ENCODE results near the gene TAF10.

Gene TAF10

GRCh38 chr11:6607190-6607795 lies 4.7 kb downstream of the TAF10 start:
- DNase-seq (ENCODE audit: low read depth), result no peak

DNA sequence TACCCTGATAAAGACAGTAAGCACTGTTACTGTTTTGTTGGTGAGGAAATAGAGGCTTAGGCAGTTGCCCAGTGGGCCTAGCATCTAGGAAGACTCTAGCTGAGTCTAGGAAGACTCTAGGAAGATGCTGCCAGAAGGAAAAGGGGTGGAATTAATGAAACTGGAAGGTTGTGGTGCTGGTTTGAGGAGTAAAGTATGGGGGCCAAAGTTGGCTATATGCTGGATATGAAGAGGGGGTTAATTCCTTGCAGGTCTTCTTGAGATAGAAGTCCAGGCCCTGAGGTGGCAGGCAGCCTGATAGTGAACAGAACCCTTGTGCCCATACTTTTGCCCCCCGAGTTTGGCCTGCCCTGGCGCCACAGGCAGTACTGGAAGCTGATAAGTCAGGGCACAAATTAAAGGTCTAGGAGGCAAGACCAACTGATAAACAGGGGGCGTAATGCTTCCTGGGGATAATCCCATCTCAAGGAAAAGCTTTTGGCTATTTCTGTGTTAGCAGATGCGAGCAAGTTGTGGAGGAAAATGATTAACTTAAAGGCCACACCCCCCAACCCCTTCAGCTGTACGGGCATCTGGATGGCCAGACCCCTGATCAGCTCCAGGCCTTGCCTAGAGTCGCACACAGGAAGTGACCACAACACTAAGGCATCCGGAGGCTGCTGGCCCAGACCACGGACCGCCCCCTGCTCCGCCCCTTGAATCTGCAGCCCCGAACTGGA lies 5.4 kb downstream of the TAF10 start:
- no peak for DNase-seq (ENCODE audit: low read depth)

DNA sequence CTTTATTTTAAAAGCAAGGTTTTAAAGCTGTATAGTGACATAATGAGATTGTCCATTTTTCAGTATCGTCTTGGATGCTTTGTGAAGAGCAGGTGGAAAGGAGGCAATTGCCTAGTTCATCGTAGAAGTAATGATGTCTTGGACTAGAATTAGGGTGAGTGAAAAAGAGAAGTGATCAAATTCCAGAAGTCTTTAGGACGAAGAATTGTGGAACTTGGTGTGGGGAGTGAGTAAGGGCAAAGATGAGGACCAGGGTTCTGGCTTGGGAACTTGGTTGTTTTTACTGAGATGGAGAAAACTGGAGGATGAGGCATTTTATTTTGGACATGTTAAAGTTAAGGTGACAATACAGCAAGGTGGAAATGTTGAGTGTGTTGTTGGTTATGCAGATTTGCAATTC lies 7.2 kb downstream of the TAF10 start:
- no peak for DNase-seq (ENCODE audit: low read depth)

- DNase-seq (ENCODE audit: low read depth), result no peak
Measured at GRCh38 chr11:6604081-6604626, 7.9 kb downstream of the TAF10 start.

- peak; percentile 75 for DNase-seq (ENCODE audit: low read depth)
Measured at GRCh38 chr11:6603287-6604080, 8.5 kb downstream of the TAF10 start, which contains the start of the genes ILK and RRP8. ILK (plus strand) TSS chr11:6603774; CDS start chr11:6604272, 498 bp downstream. RRP8 (minus strand) TSS chr11:6603616; CDS start chr11:6603502, 114 bp downstream.

GRCh38 chr11:6602096-6602940 lies 9.7 kb downstream of the TAF10 start:
- DNase-seq (ENCODE audit: low read depth), result no peak

- no peak for DNase-seq (ENCODE audit: low read depth)
Measured at GRCh38 chr11:6601041-6601461, 11.0 kb downstream of the TAF10 start.

DNA sequence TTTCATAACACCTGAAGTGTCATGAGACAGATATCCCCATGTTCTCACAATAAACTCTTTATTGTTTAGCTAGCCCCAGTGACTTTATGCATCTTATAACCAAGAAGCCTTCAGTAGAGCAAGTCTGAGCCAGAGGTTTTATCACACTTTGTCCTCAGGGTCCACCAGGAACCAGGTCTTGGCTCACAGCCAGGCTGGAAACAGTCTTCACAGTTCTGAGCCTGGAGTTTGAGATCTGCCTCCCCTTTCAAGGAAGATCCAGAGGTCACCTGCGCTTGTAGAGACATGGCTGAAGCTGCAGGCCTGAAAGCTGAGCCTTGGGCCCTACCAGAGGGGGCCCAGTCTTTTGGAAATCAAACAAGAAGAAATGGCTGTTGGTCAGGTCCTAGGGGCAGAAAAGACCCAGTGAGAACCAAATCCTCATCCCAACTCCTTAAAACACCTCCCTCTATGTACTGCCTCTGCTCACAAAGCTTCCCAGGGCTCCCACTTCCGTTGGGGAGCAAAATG lies 12.1 kb downstream of the TAF10 start:
- no peak for DNase-seq (ENCODE audit: low read depth)

DNA sequence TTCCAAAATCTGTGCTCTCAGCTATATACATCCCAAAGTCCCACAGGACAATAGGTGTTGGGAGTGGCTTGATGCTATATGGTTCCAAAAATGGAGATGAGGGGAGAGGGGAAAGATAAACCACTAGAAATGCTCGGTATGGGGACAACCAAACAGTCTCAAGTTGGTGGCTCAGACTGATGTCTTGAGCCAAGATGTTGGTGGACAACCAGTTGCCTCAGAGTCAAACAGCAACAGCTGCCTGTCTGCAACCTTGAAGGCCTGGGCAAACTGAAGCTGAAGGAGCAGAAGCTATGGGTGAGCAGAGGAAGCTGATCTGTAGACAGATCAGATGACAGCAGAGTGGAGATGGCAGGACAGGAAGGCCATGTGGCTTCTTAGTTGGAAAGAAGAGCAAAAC lies 12.6 kb downstream of the TAF10 start:
- DNase-seq (ENCODE audit: low read depth), result no peak

GRCh38 chr11:6598555-6598954 lies 13.5 kb downstream of the TAF10 start:
- no peak for DNase-seq (ENCODE audit: low read depth)

DNA sequence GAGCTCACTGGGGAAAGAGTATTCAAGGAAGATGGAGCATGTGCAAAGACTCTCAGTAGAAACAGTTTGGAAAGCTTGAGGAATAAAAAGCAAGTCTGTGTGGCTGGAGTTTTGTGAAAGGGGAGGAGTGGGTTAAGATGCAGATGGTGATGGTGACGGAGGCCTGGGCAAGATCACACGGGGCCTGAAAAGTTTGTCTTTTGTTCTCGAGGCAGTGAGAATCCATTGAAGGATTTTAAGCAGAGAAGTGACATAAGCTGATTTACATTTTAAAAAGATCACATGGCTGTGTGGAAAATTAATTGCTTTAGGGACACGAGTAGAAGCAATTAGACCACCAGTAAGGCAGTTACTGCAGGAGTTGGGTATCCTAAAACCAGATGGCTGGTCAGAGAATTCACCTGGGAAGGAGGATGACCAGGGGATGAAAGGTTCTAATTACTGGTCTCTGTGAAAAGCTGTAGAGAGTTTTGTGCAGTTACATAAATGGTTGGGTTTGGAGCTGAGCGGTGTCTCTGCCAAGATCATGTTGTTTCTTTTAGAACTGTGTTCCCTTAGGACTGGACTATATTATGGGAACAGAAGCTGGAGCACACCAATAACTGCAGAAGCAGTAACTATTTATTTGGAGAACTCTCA lies 15.7 kb downstream of the TAF10 start:
- no peak for DNase-seq (ENCODE audit: low read depth)

DNA sequence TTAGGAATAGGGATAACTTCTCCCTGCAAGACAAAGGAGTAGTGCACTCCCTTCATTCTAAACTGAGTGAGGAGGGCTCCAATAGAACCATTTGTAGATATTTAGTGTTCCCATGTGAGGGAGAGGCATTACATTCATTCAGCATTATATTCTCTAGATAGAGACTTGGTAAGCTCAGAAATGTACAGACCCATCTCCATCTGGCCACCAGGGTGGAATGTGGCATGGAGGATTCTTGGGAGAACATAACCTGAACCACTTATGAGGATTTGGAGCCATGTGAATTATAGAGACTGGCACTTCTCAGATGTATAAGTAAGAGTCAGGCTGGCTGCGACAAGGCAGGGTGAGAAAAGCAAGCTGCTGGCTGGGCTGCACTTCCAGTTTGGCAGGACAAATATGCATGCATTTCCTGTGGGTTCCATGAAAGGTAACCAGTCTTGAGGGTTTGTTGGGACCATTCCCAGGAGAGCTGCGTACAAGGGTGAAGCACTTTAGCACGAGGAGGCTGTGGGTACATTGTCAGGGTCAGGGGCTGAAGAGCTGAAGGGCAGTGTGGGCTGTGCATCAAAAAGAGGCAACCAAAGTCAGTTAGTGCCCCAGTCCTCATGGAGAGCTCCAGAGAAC lies 17.8 kb downstream of the TAF10 start:
- no peak for DNase-seq (ENCODE audit: low read depth)

- no peak for DNase-seq (ENCODE audit: low read depth)
Measured at GRCh38 chr11:6588018-6588417, 24.0 kb downstream of the TAF10 start.

DNA sequence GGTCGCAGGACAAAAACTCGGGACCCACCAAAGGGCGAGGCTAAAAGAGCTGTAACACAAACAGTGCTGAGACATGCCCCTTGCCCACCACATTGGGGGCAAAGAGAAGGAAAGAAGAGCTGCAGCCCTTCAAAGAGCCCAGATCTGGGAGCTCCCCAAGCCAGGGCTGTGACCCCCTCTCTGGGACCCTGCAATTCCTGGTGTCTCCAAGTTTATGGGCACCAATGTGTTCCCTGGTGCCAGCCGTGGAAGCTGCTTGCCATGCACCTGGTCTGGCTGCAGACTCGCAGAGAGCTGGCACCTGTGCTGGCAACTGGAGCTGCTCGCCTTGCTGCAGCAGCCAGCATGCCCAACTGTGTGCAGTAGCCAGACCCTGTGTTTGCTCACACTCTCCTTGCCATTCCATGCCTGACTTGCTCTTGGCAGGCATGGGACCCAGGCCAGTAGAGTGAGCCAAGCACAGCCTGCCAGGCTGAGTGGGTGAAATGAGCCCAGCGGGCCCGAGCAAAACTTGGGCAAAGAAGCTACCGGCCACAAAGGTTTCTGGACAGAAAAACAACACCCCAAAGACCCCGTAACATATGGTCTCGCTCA lies 24.6 kb downstream of the TAF10 start:
- DNase-seq (ENCODE audit: low read depth), result no peak

GRCh38 chr11:6586434-6587359 lies 25.3 kb downstream of the TAF10 start:
- DNase-seq (ENCODE audit: low read depth), result no peak

DNA sequence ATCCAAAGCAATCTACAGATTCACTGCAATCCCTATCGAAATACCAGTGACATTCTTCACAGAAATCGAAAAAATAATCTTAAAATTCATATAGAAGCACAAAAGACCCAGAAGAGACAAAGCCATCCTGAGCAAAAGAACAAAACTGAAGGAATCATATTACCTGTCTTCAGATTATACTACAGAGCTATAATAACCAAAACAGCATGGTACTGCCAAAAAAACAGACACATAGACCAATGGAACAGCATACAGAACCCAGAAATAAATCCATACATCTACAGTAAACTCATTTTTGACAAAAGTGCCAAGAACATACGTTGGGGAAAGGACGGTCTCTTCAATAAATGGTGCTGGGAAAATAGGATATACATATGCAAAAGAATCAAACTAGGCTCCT lies 27.5 kb downstream of the TAF10 start:
- DNase-seq (ENCODE audit: low read depth), result no peak

GRCh38 chr11:6583584-6583983 lies 28.4 kb downstream of the TAF10 start:
- no peak for DNase-seq (ENCODE audit: low read depth)

- no peak for DNase-seq (ENCODE audit: low read depth)
Measured at GRCh38 chr11:6579681-6580080, 32.3 kb downstream of the TAF10 start.

DNA sequence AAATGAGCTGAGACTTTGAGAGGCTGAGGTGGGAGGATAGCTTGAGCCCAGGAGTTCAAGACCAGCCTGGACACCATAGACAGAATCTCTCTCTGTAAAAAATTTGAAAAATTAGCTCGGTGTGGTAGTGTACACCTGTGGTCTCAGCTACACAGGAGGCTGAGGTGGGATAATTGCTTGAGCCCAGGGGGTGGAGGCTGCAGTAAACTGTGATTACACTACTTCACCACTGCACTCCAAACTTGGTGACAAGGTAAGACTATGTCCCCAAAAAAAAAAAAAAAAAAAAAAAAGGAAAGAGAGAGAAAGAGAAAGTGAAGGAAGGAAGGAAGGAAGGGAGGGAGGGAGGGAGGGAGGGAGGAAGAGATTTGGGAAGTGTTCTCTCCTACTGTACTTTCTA lies 33.9 kb downstream of the TAF10 start:
- no peak for DNase-seq (ENCODE audit: low read depth)

All from stimulated activated CD8-positive, alpha-beta memory T cell treated with anti-CD3 and anti-CD28 coated beads, Interleukin-15, amount 100 ng/mL, for 1 hour (primary cell).